Endothelial cell of umbilical vein (primary cell): ENCODE results near the gene VSIG4. TPM values are rescaled to one million over a fixed set of nuclear protein-coding genes. Genes with fewer than 3 reads are reported as not detected.

ENCODE experiments used
- BruUV-seq: library from RNA; stranded (reverse); fragments of 400-500 nt; replicated peaks from 2 replicates; lab custom pipeline; 2021; lab: Mats Ljungman, UMichigan
- CTCF ChIA-PET: fragments of 300-600, 350-600 bp; sonication (Branson Sonifier 250); formaldehyde crosslinking; loops from one replicate; lab custom pipeline; 2021; ENCODE audit warnings: antibody characterized with exemption, inconsistent platforms; lab: Charles Lee
- POLR2A ChIA-PET: fragments of 300-600, 350-600 bp; sonication (Branson Sonifier 250); formaldehyde crosslinking; loops from one replicate; lab custom pipeline; 2021; ENCODE audit warnings: antibody characterized with exemption, inconsistent platforms; lab: Charles Lee
- DNase-seq: peaks from one replicate; pipeline ENCODE4 v3.0.0-alpha.2; 2011; ENCODE audit warnings: low read depth, low spot score
- FAIRE-seq: peaks from 2 replicates; lab custom pipeline; 2011; peaks lifted over from hg19 to GRCh38; lab: Jason Lieb, UNC
- H2AFZ ChIP-seq: 2 replicates; pipeline ENCODE4 v1.6.0; 2012; ENCODE audit warnings: low read depth, low read length, control low read depth, inconsistent platforms
- H3K27ac ChIP-seq: 2 replicates; pipeline ENCODE4 v1.5.1; 2011; ENCODE audit warnings: low read depth, mild to moderate bottlenecking, control low read depth, low read length, moderate library complexity; ENCODE audit not compliant: insufficient read depth
- H3K27me3 ChIP-seq, 2 experiments: 2 replicates each; pipeline versions ENCODE4 v1.6.0 to v1.6.1; 2011; ENCODE audit warnings: low read length in 2 of 2, mixed read lengths in 1 of 2; ENCODE audit not compliant: control insufficient read depth in 2 of 2, insufficient read depth in 2 of 2
- H3K36me3 ChIP-seq, 2 experiments: 2 replicates in 1 of 2; 3 replicates in 1 of 2; pipeline ENCODE4 v1.5.1; 2011; ENCODE audit warnings: low read length in 2 of 2, mild to moderate bottlenecking in 1 of 2, moderate library complexity in 1 of 2; ENCODE audit not compliant: control insufficient read depth in 2 of 2, insufficient read depth in 2 of 2; ENCODE audit errors: extremely low read depth in 1 of 2
- H3K4me1 ChIP-seq: 3 replicates; pipeline ENCODE4 v1.5.1; 2011; ENCODE audit warnings: mild to moderate bottlenecking, low read length; ENCODE audit not compliant: control insufficient read depth, insufficient read depth; ENCODE audit errors: extremely low read depth
- H3K4me2 ChIP-seq: 2 replicates; pipeline ENCODE4 v1.6.1; 2011; ENCODE audit warnings: low read length, control low read depth, mixed read lengths; ENCODE audit not compliant: insufficient read depth
- H3K4me3 ChIP-seq, 3 experiments: fragments of 200-600 bp in 1 of 3; sonication (generic), shearing (Covaris generic) in 1 of 3; replicated peaks in 1 of 3; 2 replicates each; pipeline ENCODE4 v1.5.1; 2011 to 2016; ENCODE audit warnings: control low read depth in 3 of 3, low read length in 3 of 3, mild to moderate bottlenecking in 2 of 3, inconsistent platforms in 1 of 3, low read depth in 1 of 3, moderate library complexity in 1 of 3; ENCODE audit not compliant: insufficient read depth in 1 of 3
- H3K79me2 ChIP-seq: 2 replicates; pipeline ENCODE4 v1.6.0; 2012; ENCODE audit warnings: low read length, inconsistent platforms; ENCODE audit not compliant: control insufficient read depth, insufficient read depth
- H3K9ac ChIP-seq: replicated peaks from 2 replicates; pipeline ENCODE3; 2011; ENCODE audit warnings: low read length, control low read depth; ENCODE audit not compliant: insufficient read depth; ENCODE audit errors: extremely low read depth
- H3K9me1 ChIP-seq: replicated peaks from 3 replicates; pipeline ENCODE4 v1.6.0; 2011; ENCODE audit warnings: mild to moderate bottlenecking, low read length; ENCODE audit not compliant: control insufficient read depth, insufficient read depth; ENCODE audit errors: extremely low read depth
- H3K9me3 ChIP-seq: replicated peaks from 2 replicates; pipeline ENCODE4 v1.5.1; 2012; ENCODE audit warnings: low read length, inconsistent platforms; ENCODE audit not compliant: control insufficient read depth, insufficient read depth
- H4K20me1 ChIP-seq: replicated peaks from 2 replicates; pipeline ENCODE3; 2011; ENCODE audit warnings: mild to moderate bottlenecking, low read length; ENCODE audit not compliant: control insufficient read depth, insufficient read depth; ENCODE audit errors: extremely low read depth
- EZH2 ChIP-seq: IDR thresholded peaks from 2 replicates; pipeline ENCODE4 v1.6.1; 2012; ENCODE audit warnings: borderline replicate concordance, low read depth, mild to moderate bottlenecking, moderate library complexity, low read length, inconsistent platforms; ENCODE audit not compliant: severe bottlenecking
- FOS ChIP-seq: IDR thresholded peaks from 2 replicates; pipeline ENCODE4 v1.6.1; 2011; ENCODE audit warnings: mild to moderate bottlenecking, low read length, moderate library complexity, borderline replicate concordance; ENCODE audit not compliant: insufficient read depth
- GATA2 ChIP-seq: IDR thresholded peaks from 2 replicates; pipeline ENCODE4 v1.7.0; 2011; ENCODE audit warnings: low read depth, mild to moderate bottlenecking, moderate library complexity, mixed read lengths, low read length; ENCODE audit not compliant: insufficient read length, insufficient read depth
- JUN ChIP-seq: IDR thresholded peaks from 2 replicates; pipeline ENCODE4 v1.6.1; 2011; ENCODE audit warnings: borderline replicate concordance, low read depth; ENCODE audit not compliant: insufficient read length, insufficient read depth
- MAX ChIP-seq: IDR thresholded peaks from 2 replicates; pipeline ENCODE4 v1.6.1; 2011; ENCODE audit not compliant: insufficient read depth, insufficient read length
- MYC ChIP-seq: IDR thresholded peaks from one replicate; pipeline ENCODE4 v1.6.1; 2011; ENCODE audit warnings: mild to moderate bottlenecking, low read depth, low read length
- POLR2A ChIP-seq: IDR thresholded peaks from 2 replicates; pipeline ENCODE4 v1.6.1; 2012; ENCODE audit warnings: low read depth, mild to moderate bottlenecking, control low read depth, low read length
- POLR2AphosphoS5 ChIP-seq: IDR thresholded peaks from 2 replicates; pipeline ENCODE4 v1.6.1; 2012; ENCODE audit warnings: low read depth, mild to moderate bottlenecking, control low read depth, low read length, moderate library complexity; ENCODE audit not compliant: insufficient read depth
- dilution Hi-C: fragments of 300-500 bp; cut with MboI; formaldehyde crosslinking; loops from one replicate; pipeline ENCODE4 v1.15.0; 2019; ENCODE audit warnings: low sequenced_read_pairs; ENCODE audit not compliant: extremely low pct_ligation_motif_present
- intact Hi-C: fragments of 100-400 bp; cut with micrococcal nuclease; formaldehyde crosslinking; loops from one replicate; pipeline ENCODE4 v1.10.0; 2022
- polyA plus RNA-seq, 4 experiments: library from polyadenylated mRNA; depleted of rRNA in 3 of 4; stranded (reverse) in 3 of 4; unstranded in 1 of 4; fragments of >200 nt; gene quantifications; 2 replicates each; pipeline versions ENCODE4 v1.2.1 to v1.2.3, GENCODE V29; 2011 to 2012; ENCODE audit warnings: missing spikeins in 1 of 4
- total RNA-seq: library from RNA; stranded (reverse); gene quantifications from 2 replicates; pipeline ENCODE4 v1.2.3, GENCODE V29; 2021
- TF ChIP-seq, protein P1 (sequence below), 2 donors: IDR thresholded peaks; 1 replicate in 1 of 2; 2 replicates in 1 of 2; pipeline ENCODE4 v1.5.1; 2011; ENCODE audit warnings: low read length in 2 of 2, mild to moderate bottlenecking in 2 of 2, moderate library complexity in 2 of 2, control low read depth in 1 of 2, inconsistent platforms in 1 of 2, low read depth in 1 of 2; ENCODE audit not compliant: insufficient read depth in 1 of 2; ENCODE audit errors: extremely low read depth in 1 of 2

The VSIG4 gene
- total and polyA plus RNA-seq, 2 donors (not counting 3 experiments of a cell fraction or from before 2014, with no cell fraction given), result not detected

- Histone ChIP-seq H3K27me3 (no peaks in the 10 kb centered on the region), H3K9me3 (no peaks in the 10 kb centered on the region), H2AFZ (no peak overlapping the region), H3K9me1 (no peaks in the 10 kb centered on the region), H4K20me1 (no peaks in the 10 kb centered on the region), H3K27ac (no peak overlapping the region), H3K4me2 (no peak overlapping the region), H3K4me3 (no peak overlapping the region), H3K79me2 (no peaks in the 10 kb centered on the region), H3K36me3 (no peaks in the 10 kb centered on the region), H3K4me1 (no peaks in the 10 kb centered on the region), H3K9ac (no peak overlapping the region)
- no peak for TF ChIP-seq FOS
- no peak for TF ChIP-seq JUN
- no peak for TF ChIP-seq MAX
- TF ChIP-seq GATA2, result no peak
- TF ChIP-seq, protein P1, sequence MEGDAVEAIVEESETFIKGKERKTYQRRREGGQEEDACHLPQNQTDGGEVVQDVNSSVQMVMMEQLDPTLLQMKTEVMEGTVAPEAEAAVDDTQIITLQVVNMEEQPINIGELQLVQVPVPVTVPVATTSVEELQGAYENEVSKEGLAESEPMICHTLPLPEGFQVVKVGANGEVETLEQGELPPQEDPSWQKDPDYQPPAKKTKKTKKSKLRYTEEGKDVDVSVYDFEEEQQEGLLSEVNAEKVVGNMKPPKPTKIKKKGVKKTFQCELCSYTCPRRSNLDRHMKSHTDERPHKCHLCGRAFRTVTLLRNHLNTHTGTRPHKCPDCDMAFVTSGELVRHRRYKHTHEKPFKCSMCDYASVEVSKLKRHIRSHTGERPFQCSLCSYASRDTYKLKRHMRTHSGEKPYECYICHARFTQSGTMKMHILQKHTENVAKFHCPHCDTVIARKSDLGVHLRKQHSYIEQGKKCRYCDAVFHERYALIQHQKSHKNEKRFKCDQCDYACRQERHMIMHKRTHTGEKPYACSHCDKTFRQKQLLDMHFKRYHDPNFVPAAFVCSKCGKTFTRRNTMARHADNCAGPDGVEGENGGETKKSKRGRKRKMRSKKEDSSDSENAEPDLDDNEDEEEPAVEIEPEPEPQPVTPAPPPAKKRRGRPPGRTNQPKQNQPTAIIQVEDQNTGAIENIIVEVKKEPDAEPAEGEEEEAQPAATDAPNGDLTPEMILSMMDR (IDR thresholded peaks at IDR 0.05; ENCODE audit: extremely low read depth in 1 of 2, insufficient read depth in 1 of 2, low read depth in 1 of 2, low read length in 2 of 2), result no peak
- no peak for TF ChIP-seq POLR2A
- no peak for TF ChIP-seq POLR2AphosphoS5
- no peak for TF ChIP-seq EZH2
- no peak for TF ChIP-seq MYC
- FAIRE-seq, result no peak
- CTCF ChIA-PET, result no interaction called here
- intact Hi-C loops, result no loop called here
- POLR2A ChIA-PET, result no interaction called here
- dilution Hi-C loops, result no loop called here
- no TSS peak for BruUV-seq
- DNase-seq, result no peak
Observed at GRCh38 chrX:66050140-66050569, 10.3 kb upstream of the VSIG4 start.
